Retina (tissue), 1 donor: ENCODE measurements around the gene SERPINA4.

Experiments used
- DNase-seq: peaks from one replicate; pipeline ENCODE4 v3.0.0-alpha.2; 2016

The SERPINA4 gene

DNA sequence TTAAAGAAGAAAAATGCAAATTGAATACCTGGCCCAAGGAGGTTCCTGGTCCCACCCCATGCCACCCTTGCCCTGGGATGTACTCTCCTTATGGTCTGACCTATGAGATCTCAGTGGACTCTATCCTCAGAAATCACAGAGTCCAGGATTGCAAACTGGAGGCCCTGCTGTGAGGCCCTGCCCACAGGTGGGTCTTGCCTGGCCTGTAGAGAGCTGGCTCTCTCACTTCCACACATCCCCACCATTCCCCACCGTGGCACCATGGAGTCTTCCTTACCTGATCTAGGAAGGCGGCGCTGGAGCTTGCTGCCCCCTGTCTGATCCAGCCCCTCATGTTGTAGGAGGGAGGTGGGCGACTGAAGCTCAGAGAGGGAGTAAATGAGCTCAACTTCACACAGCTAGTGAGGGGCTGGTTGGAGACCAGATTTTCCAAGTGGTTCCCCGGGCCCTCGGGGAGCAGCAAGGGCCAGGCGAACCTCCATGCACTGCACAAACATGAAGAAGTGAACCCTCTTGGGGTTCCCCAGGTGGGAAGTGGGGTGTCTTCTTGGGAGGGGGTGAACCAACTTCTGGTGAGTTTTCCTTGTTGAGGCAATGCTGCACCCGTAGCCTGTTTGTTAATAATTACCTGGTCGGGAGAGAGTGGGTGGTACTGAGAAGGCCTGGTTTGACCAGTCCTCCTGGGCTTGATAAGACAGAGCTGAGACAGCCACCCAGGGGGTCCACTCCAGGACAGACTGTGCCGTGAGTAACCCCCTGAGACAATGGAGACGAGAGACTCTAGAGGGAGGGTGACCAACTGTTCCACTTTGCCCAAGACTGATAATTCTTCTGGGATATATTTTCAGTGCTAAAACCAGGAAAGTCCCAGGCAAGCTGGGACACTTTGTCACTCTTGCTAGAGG, at the start of gene SERPINA4:
Gene SERPINA4, plus strand, starts transcription at position 692 of the 905 bp plus-strand sequence. CDS start 2,041 bp downstream, outside the sequence.
- no peak for DNase-seq

- no peak for DNase-seq
Measured at GRCh38 chr14:94514351-94514750, 46.9 kb upstream of the SERPINA4 start.

DNA sequence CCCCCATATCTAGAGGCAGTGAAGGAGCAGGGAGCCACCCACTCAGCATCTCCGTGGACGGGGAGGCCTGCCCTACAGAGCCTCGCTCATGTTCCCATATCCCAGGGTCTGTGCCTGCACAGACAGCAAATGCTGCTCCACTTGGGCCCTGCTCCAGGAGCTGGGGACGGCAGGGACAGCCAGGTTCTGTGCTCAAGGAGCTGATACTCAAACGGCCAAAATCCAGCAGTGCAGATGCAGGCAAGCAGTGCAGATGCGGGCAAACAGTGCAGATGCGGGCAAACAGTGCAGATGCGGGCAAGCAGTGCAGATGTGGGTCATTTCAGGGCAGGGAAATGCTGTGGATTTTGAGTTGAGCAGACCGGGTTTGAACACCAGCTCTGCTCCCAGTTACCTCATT, 45.8 kb upstream of the SERPINA4 start:
- DNase-seq, result no peak

DNA sequence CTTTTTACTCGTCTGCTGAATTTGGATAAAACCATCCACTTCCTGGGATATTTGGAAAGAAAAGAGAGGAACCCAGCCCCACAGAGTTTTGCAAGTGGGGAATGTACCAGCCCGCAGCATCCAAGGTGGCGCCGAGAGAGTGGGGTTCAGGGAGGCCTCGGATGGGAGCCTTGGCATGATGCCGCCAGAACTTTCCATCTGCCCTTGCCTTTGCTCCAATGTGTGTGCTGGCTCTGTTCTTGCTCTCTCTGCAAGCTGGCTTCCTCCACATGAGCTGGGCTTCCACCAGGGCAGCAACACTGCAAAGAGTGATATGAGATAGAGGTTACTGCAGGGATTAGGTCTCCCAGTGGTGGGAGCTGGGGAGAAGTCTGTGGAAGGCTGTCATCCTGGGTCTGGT, 45.4 kb upstream of the SERPINA4 start:
- DNase-seq, result no peak

GRCh38 chr14:94517248-94517640, 44.0 kb upstream of the SERPINA4 start:
- DNase-seq, result no peak

GRCh38 chr14:94517641-94518257, 43.5 kb upstream of the SERPINA4 start:
- DNase-seq, result no peak

GRCh38 chr14:94521375-94522114, 39.7 kb upstream of the SERPINA4 start:
- no peak for DNase-seq

DNA sequence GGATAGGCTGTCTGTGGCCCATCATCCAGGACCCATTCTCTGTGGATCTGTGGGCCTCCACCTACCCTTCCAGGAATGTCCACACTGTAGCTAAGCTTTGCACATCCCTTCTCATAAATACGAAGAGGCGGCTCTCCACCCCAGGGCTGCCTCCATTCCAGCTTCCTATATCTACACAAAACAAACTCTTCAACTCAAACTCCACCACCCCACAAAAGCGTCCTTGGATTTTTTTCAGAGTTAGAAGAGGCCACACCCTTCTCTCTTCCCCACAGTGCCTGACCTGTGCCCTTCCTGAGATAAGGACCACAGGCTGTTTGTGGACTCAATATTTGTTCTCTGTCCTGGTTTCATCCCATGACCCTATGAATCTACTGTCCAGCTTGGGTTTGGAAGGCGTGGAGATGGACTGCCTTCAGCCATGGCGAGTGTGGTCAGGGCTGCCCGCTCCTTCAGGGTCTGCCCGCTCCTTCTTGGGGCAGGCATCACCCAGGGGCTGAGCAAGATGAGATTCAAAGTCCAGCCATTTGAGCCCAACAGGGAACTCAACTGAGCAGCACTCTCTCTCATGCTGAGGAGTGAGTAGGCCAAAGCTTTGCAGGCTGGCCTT, 39.0 kb upstream of the SERPINA4 start:
- DNase-seq, result no peak

- no peak for DNase-seq
Measured at GRCh38 chr14:94523265-94523664, 38.0 kb upstream of the SERPINA4 start.

DNA sequence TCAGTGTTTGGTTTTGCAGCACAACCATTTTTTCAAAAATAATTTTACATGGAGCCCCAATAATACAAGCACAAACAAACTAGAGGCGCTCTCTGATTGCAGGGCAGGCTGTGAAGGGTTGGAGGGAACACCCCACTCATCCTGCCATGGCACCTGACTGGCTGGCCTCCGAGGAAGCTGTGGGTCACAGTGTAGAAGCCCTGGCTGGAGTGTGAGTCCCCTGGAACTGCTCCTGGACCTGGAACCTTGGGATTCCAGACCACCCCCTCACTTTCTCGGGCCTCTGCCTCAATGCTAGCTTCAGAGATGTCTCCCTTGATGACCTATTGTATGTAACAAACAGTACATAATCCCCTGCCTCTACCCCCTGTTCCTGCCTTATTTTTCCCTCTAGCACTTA, 37.1 kb upstream of the SERPINA4 start:
- DNase-seq, result no peak

GRCh38 chr14:94531187-94531586, 30.1 kb upstream of the SERPINA4 start:
- DNase-seq, result no peak

DNA sequence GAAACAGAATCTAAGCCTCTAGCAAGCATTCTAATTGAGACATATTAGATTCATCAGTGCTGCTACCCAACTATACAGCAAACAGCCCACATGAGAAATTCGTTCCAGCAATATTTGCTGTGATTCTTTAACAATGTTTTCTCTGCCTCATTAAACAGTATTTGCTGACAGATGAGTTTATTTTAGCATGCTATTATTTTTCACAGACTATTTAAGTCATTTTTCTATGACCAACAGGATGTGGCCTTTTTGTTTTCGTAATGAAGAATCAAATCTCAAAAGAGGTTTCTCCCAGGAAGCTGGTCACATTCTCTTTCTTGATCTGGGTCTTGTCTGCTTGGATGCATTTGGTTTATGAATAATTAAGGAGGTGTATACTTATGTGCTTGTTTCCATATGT, 28.8 kb upstream of the SERPINA4 start:
- DNase-seq, result no peak

DNA sequence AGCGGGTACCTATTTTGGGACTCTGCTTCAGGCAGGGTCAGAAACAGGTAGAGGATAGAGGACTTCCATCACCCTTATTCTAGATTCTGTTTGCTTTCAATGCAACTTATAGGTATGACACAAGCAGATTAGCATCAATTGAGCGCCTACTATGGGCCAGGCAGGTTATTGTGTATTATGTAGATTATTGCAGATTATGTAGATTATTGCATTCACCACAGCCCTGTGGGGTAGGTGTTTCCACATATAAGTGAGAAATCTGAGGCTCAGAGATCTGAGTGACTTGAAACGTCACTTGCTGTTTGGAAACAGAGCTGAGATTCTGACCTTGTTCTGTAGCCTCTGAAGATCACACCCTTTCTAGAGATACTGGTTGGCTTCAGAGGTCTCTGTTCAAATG, 25.7 kb upstream of the SERPINA4 start:
- no peak for DNase-seq

DNA sequence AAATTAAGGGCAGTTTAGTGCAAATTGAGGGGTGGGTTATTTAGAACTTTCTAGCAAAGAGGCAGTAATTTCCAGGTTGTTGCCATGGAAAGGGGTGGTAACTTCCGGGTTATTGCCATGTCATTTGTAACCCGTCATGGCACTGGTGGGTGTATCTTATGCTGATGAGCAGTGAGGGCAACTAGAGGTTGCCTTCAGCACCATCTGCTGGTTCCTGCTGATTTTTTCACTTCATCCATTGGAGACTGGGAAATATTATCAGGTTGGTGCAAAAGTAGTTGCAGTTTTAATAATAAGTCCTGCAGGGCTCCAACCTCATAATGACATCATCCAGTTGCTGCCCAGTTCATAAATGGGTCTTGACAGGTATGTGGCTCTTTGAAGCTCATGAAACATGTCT, 24.4 kb upstream of the SERPINA4 start:
- DNase-seq, result no peak

DNA sequence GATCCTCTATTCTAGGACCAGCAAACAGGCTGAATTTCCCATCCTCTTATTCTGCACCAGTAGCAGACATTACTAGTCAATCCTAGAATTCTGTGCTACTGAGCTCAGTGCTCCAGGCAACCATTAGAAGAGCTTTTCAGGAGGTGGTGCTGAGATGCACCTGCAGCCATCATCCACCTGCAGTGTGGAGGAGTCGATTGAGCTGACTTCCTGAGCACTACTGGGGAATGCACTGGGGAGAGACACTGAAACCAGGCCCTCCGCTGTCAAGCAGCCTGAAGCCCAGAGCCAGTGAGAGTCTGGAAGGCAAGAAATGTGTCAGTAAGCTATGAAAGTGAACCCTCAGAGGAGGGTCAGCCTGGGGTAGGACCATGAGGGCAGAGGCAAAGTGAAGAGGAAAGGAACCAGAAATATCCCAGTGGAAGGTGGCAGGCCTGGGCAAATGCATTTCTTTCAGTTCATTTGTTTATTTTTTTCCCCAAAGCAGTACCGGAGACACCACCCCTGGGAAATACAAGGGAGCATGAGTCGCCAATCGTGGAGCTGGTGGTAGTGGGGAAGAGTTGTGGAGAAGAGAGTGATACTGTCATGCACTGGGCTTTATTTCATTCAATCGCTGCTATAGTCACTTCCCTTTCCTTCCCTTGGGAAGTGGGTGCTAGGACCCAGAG, 23.0 kb upstream of the SERPINA4 start:
- DNase-seq, result no peak

- DNase-seq, result no peak
Measured at GRCh38 chr14:94539181-94539580, 22.1 kb upstream of the SERPINA4 start.

- no peak for DNase-seq
Measured at GRCh38 chr14:94540031-94540794, 21.0 kb upstream of the SERPINA4 start.

GRCh38 chr14:94541234-94541975, 19.8 kb upstream of the SERPINA4 start:
- no peak for DNase-seq

- no peak for DNase-seq
Measured at GRCh38 chr14:94542111-94542810, 19.0 kb upstream of the SERPINA4 start.

DNA sequence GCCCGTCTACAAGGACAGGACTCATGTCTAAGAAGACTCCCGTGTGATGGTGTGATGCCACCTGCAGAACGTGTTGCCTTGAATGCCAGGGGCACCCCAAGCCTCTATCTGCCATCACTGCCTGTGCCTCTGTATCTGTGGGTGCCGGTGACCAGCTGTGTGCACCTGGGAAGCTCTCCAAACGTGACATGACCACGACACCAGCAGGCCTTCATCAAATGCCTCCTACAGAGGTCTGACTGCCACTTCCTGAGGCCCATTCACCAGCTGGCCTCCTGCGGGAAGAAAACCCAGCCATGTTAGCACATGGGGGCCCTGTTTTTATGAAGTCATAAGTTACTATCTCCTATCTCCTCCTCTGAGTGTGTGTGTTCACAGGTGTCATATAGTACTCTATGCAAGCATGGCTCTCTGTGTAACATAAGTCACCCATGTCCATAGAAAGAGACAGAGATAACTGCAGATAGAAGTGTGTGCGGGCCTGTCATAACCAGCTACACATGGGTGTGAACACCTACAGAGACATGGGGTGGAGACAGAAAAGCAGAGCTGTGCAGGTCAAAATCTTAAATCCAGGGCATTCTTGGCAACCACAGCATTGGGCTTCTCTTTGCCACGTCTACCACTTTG, 18.3 kb upstream of the SERPINA4 start:
- DNase-seq, result no peak
